Transverse colon (tissue), 4 donors: Measurements from ENCODE around the gene INTS11. TPM values are rescaled to one million over a fixed set of nuclear protein-coding genes. Genes with fewer than 3 reads are reported as not detected.

ENCODE experiments used
- DNase-seq: peaks from one replicate; pipeline ENCODE4 v3.0.0-alpha.2; 2019
- H3K27ac ChIP-seq, 4 donors: fragments of 200-600 bp; sonication (generic); 2 replicates each; pipeline ENCODE4 v1.5.1; 2016 to 2018; ENCODE audit warnings: inconsistent platforms in 4 of 4
- H3K27me3 ChIP-seq: fragments of 200-600 bp; sonication (generic); 2 replicates; pipeline ENCODE4 v1.5.1; 2017; ENCODE audit warnings: inconsistent platforms
- H3K36me3 ChIP-seq, 4 donors: fragments of 200-600 bp; sonication (generic); 2 replicates each; pipeline ENCODE4 v1.5.1; 2017 to 2019; ENCODE audit warnings: inconsistent platforms in 4 of 4
- H3K4me1 ChIP-seq, 4 donors: fragments of 200-600 bp; sonication (generic); 2 replicates each; pipeline ENCODE4 v1.5.1; 2017 to 2020; ENCODE audit warnings: inconsistent platforms in 4 of 4
- H3K4me3 ChIP-seq, 4 donors: fragments of 200-600 bp; sonication (generic); 1 replicate in 1 of 4; 2 replicates in 3 of 4; pipeline versions ENCODE4 v1.5.1 to v1.6.1; 2017 to 2019; ENCODE audit warnings: inconsistent platforms in 4 of 4
- H3K9me3 ChIP-seq, 2 donors: fragments of 200-600 bp; sonication (generic); 2 replicates each; pipeline ENCODE4 v1.5.1; 2017 to 2019; ENCODE audit warnings: inconsistent platforms in 2 of 2
- CTCF ChIP-seq, 5 experiments: fragments of 200-600 bp in 3 of 5; fragments of 450-650 bp in 2 of 5; sonication (generic) in 3 of 5; IDR thresholded peaks; 1 replicate in 2 of 5; 2 replicates in 3 of 5; pipeline ENCODE4 v1.5.1; 2016 to 2017; ENCODE audit warnings: antibody characterized with exemption in 5 of 5, inconsistent platforms in 3 of 5, mild to moderate bottlenecking in 2 of 5, moderate library complexity in 1 of 5
- EP300 ChIP-seq: sonication (generic); formaldehyde crosslinking; IDR thresholded peaks from one replicate; pipeline ENCODE4 v1.6.1; 2017; ENCODE audit warnings: antibody characterized with exemption, low read depth
- POLR2A ChIP-seq: fragments of 450-650 bp; IDR thresholded peaks from one replicate; pipeline ENCODE4 v1.6.1; 2016; ENCODE audit warnings: antibody characterized with exemption, mild to moderate bottlenecking, moderate library complexity
- POLR2AphosphoS5 ChIP-seq, 3 donors: sonication (generic); formaldehyde crosslinking; IDR thresholded peaks; one replicate each; pipeline ENCODE4 v1.6.1; 2016; ENCODE audit warnings: antibody characterized with exemption in 3 of 3
- WGBS, 2 donors: methylation state at CpG; one replicate each; pipeline ENCODE4 v1.1.5; 2018; ENCODE audit warnings: low coverage in 1 of 2; 5-methylcytosine and 5-hydroxymethylcytosine counted together
- in situ Hi-C, 4 donors: fragments of 200-750 bp; cut with MboI; loops; one replicate each; pipeline versions ENCODE4 v1.15.0 to v1.15.1; 2017; ENCODE audit warnings: low sequenced_read_pairs in 3 of 4, low pct_ligation_motif_present in 1 of 4, low pct_unique_long_range_greater_than_20kb in 1 of 4
- intact Hi-C: fragments of 100-400 bp; cut with DNase I; formaldehyde crosslinking; loops from one replicate; pipeline ENCODE4 v1.15.1; 2023; ENCODE audit warnings: low total_unique reads
- total RNA-seq, 4 donors: library from RNA; depleted of rRNA; stranded (reverse); fragments of >200 nt; gene quantifications; one replicate each; pipeline ENCODE4 v1.1.0, GENCODE V29; 2016

Gene INTS11
- total RNA-seq, 4 donors from 2014 or later, result 118 to 424 (median 140) TPM

GRCh38 chr1:1338278-1338677, 13.8 kb upstream of the INTS11 start:
- in situ Hi-C loops, result no loop called here
- TF ChIP-seq POLR2A, result no peak
- no peak for TF ChIP-seq POLR2AphosphoS5 (IDR thresholded peaks at IDR 0.05)
- no peak for TF ChIP-seq EP300
- TF ChIP-seq CTCF (IDR thresholded peaks at IDR 0.05), result no peak
- H3K4me1 ChIP-seq, result peaks cover 0 to 4% (median 1%) of the 10 kb centered on the region in 4 donors
- H3K36me3 ChIP-seq, result peaks cover 0 to 3% (median 0%) of the 10 kb centered on the region in 4 donors
- intact Hi-C loops, result no loop called here
- no peak overlapping the region for H3K27ac ChIP-seq
- H3K9me3 ChIP-seq, result no peaks in the 10 kb centered on the region
- H3K27me3 ChIP-seq, result no peaks in the 10 kb centered on the region
- DNase-seq, result no peak
- no peak overlapping the region for H3K4me3 ChIP-seq
- WGBS, 2 donors, result 95% methylated on average over 33 of the region's 36 CpGs; no CpG with 5 or more reads in 1 of the 2 donors

GRCh38 chr1:1337793-1338147, 13.3 kb upstream of the INTS11 start:
- DNase-seq, result peak; percentile 71
- TF ChIP-seq POLR2AphosphoS5 (IDR thresholded peaks at IDR 0.05), result no peak
- H3K4me1 ChIP-seq, result peaks cover 0 to 9% (median 7%) of the 10 kb centered on the region in 4 donors
- 74% methylated on average over 18 of the region's 18 CpGs; no CpG with 5 or more reads in 1 of the 2 donors for WGBS, 2 donors
- peaks cover 0 to 3% (median 0%) of the 10 kb centered on the region in 4 donors for H3K36me3 ChIP-seq
- H3K27me3 ChIP-seq, result no peaks in the 10 kb centered on the region
- intact Hi-C loops (no loop called here), in situ Hi-C loops (no loop called here)
- H3K4me3 ChIP-seq, result no peak overlapping the region
- H3K27ac ChIP-seq, result no peak overlapping the region
- H3K9me3 ChIP-seq, result no peaks in the 10 kb centered on the region

GRCh38 chr1:1336931-1337792, 12.7 kb upstream of the INTS11 start:
- whole genome bisulfite sequencing, 2 donors, result 91% methylated on average over 29 of the region's 32 CpGs; no CpG with 5 or more reads in 1 of the 2 donors
- in situ Hi-C loops, result no loop called here

GRCh38 chr1:1336446-1336845, 12.0 kb upstream of the INTS11 start:
- TF ChIP-seq POLR2A, result no peak
- no peak for TF ChIP-seq EP300
- TF ChIP-seq CTCF (IDR thresholded peaks at IDR 0.05), result no peak
- TF ChIP-seq POLR2AphosphoS5 (IDR thresholded peaks at IDR 0.05), result no peak
- intact Hi-C loops, result no loop called here
- in situ Hi-C loops, result no loop called here
- H3K4me3 ChIP-seq, result no peak overlapping the region
- 92% methylated on average over 26 of the region's 26 CpGs; no CpG with 5 or more reads in 1 of the 2 donors for WGBS, 2 donors
- no peak overlapping the region for H3K27ac ChIP-seq
- peaks cover 2 to 12% (median 9%) of the 10 kb centered on the region in 4 donors for H3K4me1 ChIP-seq
- no peaks in the 10 kb centered on the region for H3K9me3 ChIP-seq
- DNase-seq, result no peak
- H3K27me3 ChIP-seq, result peaks cover 9% of the 10 kb centered on the region
- peaks cover 0 to 3% (median 0%) of the 10 kb centered on the region in 4 donors for H3K36me3 ChIP-seq

More at GRCh38 chr1:1336931-1337792, 12.7 kb upstream of the INTS11 start:
- Histone ChIP-seq H3K9me3 (no peaks in the 10 kb centered on the region), H3K4me3 (no peak overlapping the region), H3K27me3 (peaks cover 2% of the 10 kb centered on the region), H3K27ac (no peak overlapping the region), H3K4me1 (peaks cover 0 to 12% (median 9%) of the 10 kb centered on the region in 4 donors), H3K36me3 (peaks cover 0 to 3% (median 0%) of the 10 kb centered on the region in 4 donors)
- no peak for TF ChIP-seq CTCF (IDR thresholded peaks at IDR 0.05)
- no peak for TF ChIP-seq EP300
- no peak for TF ChIP-seq POLR2A
- no peak for TF ChIP-seq POLR2AphosphoS5 (IDR thresholded peaks at IDR 0.05)
- DNase-seq, result no peak
- intact Hi-C loops, result no loop called here
